AML-193 (cell line): ENCODE measurements around the gene ZNF74.

Experiments used
- DNase-seq, 2 experiments: peaks; one replicate each; lab custom pipeline; 2025; lab: John Stamatoyannopoulos, UW

ZNF74 gene

DNA sequence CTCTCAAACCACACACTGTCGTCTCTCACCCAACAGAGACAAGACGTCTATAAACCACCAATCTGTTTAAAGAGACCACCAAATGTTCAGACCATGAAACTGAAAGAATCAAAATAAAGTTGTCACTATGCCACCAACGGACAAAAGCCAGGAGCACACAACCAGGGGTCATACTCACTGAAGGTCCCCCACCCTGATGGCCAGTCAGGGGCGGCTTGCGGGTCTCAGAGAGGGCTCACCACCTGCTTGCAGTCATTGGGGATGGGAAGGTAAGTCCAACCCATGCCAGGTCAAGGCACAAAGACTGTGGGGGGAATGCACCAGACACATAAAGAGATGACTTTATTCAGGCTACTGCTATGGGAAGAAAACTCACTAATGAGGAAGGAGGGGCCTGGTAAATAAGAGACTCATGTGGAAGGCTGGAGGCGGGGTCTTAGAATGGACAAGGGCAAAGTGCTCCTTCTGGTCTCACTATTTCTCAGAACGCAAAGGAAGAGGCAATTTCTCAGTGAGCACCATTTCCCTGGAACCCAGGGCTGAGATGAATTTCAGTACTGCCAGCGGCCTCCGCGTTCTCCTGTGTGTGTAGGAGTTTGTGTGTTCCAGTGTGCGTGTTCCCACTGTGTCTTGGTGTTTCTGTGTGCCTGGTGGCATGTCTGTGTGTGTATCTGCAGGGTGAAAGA is 26.3 kb downstream of the ZNF74 start:
- DNase-seq: no peak

DNA sequence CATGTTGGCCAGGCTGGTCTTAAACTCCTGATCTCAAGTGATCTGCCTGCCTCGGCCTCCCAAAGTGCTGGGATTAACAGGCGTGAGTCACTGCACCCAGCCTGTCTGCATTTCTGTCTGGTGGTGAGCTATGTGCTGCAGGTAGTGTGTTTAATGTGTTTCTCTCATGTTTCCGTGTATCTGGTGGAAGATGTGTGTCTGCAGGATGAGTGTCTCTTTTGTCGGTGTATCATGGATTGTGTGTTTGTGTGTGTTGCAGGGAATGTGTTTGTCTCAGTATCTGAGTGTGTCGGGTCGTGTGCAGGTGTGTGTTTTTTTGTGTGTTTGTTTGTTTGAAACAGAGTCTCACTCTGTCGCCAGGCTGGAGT is 27.5 kb downstream of the ZNF74 start:
- no peak for DNase-seq

DNA sequence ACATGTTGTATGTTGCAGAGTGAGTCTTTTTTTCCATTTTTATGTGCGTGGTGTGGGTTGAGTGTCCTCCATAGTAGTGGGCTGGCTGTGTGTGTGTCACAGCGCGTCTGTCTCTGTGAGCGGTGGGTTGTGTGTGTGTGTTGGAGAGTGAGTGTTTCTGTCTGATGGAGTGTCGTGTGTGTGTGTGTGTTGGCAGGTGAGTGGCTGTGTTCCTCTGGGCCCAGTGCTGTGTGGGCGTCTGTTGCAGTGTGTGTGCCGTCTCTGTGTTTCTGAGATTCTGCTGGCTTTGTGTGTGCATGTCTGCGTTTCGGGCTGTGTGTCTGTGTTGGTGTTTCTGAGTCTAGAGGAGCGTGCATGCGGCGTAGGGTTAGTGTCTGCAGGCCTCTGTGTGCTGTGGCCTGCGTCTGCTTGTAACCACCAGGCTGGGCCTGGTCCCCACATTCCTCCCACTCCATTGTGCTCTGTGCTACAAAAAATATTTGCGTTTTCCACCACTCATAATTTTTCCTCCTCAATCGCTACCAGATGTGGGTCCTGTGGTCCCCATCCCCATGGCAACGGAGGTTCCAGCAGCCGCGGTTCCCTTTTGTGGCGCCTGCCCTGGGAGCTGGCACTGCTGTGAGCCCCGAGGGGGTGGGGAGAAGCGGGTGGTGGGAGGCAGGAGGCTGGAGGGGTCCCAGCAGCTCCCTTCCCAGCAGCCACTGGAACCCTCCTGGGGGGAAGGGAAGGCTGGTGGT is 28.5 kb downstream of the ZNF74 start:
- DNase-seq: no peak

DNA sequence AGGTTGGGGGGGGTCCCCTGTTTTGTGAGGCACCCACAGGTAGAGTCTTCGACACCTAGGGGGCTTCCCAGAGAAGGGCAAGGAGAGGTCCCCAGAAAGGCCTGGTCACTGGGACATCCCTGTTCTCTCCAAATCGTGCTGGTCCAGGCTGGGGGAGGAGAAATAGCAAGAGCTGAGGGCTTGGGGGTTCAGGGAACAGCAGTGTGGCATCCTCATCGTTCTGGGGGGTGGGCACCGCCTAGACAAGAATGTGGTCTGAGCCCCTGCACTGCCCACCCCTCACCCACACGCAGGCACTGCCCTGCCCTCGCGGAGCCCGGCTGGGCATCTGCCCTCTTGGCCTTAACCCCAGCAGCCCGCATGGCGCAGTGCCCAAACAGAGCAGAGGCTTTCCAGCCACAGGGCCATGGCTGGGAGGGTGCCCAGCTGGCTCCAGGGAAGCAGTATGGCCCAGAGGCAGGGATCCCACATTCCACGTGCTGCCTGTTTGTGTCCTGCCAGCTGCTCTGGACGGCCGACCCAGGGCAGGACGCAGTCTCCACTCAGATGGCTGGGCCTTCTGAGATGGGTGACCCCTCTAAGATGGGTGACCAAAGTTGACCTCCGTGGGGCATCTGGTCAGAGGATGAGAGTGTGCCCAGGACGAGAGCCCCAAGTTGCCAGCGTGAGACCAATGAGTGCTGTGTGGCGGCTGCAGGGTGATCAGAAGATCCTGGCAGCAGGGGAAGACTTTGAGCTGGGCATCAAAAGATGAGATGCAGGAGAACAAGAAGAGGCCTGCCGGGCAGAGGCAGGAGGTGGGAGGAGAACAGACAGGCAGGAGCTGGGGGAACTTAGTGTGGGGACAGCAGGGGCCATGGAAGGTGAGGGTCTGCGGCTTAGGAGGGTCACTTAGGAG is 29.3 kb downstream of the ZNF74 start:
- DNase-seq: no peak

DNA sequence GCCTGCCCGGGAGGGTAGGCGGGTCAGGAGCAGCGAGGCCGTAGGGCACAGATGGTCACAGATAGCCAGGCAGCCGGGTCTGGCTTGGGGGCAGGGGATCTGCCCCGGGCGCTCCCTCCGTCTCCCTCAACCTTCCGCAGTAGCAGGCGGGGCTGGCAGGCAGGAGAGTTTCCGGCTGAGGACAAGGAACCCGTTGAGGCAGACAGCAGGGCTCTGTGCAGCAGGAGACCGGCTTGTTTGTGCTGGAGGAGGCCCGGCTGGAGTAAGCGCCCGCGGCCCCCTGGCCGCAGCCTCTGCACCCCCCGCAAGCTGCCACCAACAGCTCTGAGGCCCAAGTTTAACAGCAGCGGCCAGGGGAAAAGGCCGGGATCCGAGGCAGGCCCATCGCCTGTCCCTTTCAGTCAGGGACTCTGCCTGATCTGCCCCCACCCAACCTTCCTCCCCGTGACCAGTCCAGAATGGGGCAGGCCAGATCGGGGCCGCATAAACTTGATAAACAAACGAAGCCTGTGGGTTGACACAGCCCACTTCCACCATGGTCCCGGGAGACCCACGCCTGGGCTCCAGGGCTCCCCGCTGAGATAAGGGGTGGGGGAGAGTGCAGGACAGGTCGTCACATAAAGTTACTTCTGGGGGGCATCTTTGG is 30.1 kb downstream of the ZNF74 start:
- DNase-seq: no peak

DNA sequence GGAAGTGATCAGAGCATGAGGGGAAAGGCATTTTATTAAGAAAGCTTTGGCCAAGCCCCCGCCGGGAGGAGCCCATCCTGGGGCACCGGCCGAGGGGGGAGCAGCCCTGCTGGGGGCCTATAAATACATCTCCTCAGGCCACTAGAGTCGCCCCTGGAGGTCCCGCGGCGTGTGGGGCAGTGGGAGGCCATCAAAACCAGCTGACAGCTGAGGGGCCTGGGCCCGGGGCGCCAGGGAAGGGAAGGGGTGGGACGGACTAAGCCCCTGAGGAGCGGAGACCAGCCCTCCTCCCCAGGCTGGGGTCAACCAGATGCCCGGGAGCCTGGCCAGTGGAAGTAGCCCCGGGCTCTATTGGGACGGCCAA is 30.6 kb downstream of the ZNF74 start:
- no peak for DNase-seq

DNA sequence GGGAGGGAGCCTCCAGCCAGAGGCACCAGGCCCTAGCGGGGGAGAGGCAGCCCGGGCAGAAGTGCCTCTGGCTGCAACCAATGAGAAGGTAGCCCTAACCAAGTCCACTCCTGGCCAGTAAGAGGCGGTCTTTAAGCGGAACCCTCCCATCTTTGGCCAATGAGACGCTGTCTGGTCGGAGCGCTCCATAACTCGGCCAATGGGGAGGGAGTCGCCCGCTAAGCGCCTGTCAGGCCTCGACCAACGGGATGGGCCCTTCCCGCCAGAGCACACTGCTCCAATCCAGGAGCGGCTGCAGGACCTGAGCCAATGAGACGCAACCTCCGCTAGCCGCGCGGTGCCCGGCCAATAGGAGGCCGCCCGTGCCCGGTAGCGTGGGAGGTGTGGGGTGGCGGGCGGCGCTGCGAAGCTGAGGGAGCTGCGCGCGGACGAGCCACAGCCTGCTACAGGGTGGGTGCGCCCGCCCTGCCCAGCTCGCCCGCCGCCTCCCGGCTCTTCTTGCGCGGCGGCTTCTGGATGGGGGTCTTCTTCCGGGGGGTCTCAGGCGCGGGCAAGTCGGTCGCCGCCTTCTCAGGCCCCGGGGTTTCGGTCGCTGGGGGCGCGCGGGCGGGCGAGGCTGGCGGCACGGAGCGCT is 31.1 kb downstream of the ZNF74 start:
- DNase-seq: no peak

DNA sequence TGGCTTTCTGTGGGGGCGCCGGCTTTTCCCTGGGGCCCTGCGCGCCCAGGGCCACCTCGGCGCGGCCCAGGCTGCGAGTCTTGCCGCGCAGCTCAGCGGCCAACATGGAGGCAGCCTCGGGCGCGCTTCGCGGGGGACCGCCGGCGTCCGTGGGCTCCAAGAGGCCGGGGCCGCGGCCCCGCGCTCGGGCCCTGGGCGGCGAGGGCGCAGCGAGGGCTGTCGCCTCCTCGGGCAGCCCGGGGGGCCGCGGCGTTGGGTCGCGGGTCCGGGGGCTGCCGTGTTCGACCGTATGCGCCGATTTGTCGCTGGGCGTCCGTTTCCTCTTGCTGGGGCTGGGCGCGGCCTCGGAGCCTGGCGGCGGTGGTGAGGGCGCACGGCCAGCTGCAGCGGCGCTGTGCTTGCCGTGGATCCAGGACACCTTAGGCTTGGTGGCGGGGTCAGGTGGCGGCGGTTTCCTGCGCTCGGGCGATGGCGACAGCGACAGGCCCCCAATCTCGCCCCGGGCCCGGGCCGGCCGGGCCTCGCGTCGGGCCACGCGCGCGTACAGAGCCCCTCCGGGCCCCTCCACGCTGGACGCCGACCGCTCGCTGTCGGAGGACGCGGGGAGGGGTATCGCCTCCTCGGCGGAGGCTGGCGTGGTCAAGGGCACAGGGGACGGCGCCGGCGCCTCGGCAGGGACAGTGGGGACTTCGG is 31.8 kb downstream of the ZNF74 start:
- no peak for DNase-seq

DNA sequence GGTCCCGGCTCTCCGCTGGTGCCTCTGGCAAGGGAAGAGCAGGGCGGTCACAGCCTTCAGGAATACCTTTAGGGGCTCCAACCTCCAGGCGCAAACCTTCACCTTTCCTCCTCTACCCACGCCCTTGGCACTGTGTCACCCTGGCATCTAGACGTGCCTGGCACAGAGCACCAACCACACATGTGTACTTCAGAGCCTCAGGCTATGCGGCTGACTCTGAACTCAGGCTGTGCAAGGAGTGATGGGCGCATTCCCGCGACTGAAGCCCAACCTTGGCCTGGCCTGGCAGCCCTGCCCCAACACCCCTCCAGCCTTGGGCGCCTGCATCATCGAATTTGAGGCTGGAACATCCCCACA is 32.3 kb downstream of the ZNF74 start:
- DNase-seq: no peak

DNA sequence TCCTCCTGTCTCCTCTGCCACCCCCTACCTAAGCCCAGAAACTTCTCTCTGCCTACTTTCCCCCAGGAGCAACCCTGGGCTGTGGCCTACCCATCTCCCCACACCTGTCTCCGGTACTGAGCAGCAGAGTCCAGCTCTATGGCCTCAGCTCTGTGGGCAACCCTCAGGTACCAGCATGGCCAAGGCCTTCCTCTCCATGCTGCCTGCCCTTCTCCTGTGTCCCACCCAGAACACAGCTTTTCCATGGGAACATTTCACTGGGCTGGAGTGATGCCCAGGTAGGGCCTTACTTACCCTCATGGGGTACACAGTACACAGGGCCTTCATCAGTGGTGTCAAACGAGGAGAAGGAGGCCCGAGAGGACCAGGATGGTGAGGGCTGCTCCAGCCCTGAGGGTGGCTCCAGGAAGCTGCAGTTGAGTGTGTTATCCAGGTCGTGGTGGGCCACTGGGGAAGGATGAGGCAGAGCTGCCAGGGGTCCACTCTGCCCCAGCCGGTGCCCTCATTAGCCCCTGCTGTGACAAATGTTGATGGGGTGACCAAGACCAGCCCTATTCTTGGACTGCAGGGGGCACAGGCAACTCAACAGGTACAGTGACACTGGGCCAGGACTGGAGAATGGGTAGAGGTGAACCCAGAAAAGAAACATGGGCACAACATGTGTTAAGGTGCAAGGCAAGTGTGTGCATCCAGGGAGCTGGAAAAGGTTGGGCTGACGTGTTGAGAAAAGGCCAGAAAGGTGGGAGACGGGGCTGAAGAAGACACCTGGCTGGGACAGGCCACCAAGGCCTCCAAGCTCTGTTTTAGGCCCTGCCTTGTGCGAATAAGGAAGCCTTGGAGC is 33.4 kb downstream of the ZNF74 start:
- no peak for DNase-seq

DNA sequence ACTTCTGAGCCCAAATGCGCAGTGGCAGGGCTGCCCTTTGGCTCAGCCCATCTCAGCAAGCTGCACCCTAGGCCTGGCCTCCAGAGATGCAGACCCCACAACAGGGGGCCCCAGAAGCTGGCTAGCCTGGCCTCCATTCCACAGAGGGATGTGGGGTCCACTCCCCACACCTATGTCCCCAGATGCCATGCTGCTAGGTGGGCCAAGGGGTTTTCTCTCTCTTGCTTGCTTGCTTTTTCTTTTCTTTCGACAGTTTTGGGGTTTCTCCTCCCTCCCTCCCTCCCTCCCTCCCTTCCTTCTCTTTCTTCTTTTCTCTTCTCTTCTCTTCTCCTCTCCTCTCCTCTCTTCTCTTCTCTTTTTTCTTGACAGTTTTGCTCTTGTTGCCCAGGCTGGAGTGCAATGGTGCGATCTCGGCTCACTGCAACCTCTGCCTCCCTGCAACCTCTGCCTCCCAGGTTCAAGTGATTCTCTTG is 34.0 kb downstream of the ZNF74 start:
- DNase-seq: no peak

DNA sequence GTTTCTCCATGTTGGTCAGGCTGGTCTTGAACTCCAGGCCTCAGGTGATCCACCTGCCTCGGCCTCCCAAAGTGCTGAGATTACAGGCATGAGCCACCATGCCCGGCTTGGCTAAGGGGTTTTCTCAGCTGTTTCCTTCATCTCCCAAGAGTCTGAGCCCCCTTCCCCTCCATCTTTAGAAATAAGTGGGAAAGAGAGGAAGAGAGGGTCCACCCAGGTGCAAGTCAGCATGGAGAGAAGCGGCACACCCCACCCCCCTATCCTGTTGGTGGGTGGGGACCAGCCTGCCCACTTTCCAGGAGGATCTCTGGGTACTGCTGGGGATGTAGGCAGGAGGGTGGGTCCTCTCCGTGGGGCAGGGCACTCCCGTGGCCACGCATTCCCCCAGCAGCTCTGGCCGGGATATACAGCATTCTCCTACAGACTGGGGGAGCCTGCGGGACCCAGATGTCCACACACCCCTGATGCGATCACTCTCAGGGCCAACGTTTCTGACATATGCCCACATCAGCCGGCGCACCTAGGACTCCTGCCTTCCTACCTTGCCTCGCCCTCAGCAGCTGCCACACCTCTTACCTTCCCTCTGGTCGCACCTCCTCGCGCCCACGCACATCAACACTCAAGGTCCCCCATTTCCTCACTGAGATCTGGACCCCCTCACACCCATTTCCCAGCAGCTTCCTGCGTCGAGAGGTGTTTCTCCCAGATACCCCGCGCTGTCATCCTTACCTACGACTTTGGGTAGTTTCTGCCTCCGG is 34.7 kb downstream of the ZNF74 start:
- DNase-seq: no peak

DNA sequence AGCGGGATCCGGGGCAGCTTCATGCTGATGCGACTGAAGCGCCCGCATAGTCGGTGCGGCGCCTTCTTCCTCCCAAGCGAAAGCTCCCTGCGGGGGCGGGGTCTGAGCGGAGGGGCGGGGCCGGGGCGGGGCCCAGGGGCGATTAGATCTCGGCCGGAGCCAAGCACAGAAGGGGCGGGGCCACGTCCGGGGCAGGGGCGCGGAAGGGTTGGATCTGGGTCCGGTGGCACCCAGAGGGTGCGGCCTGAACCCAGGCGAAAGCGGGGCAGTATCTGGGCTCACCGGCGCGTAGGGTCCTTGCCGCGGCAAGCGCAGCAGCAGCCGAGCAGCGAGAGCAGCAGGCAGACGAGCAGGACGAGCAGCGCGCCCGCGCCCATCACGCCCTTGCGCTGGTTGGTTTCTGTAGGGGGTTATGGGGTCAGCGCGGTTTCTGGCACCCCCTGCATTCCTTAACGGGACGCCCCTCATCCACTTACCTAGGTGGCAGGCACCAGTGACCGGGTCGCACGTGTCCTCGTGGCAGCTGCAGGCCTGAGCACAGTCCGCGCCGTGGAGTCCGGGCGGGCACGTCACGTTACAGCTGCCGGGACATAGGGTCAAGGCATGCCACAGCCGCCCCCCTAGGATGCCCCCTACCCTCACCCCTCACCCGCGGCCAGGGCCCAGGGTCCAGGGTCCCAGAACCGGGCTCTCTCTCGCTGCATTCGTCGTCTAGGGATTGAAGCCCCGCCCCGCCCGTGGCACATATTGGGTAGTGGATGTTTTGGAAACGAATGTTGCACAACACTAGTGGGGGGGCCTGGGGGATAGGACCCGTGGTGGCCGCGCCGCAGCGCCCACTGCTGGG is 35.5 kb downstream of the ZNF74 start:
- peak; percentile 18 to 29 for DNase-seq

DNA sequence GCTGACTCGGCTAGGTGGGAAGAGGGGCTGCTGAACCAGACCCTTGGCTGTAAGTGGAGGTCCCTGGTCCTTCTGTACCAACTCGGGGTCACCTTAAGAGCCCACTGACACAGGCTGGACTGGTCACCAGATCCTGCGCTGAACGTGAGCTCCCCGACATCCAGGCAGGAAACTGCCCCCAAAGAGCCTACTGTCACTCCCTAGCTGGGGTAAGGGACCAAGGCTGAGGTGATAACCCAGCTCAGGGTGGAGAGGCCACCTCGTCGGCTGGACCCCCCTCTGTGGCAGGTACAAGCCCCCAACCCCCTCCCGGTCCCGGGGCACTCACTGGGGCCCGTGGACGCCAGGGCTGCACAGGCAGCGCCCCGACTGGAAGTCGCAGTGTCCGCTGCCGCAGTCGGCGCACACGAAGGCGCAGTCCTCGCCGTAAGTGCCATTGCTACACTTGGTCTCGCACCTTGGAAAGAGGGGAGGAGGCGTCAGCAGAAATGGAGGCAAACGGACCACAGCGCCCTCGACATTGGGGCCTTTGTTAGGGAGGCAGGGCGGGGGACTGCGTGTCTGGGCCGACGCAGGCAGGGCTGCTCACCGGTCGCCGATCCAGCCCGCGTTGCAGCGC is 36.3 kb downstream of the ZNF74 start:
- no peak for DNase-seq

DNA sequence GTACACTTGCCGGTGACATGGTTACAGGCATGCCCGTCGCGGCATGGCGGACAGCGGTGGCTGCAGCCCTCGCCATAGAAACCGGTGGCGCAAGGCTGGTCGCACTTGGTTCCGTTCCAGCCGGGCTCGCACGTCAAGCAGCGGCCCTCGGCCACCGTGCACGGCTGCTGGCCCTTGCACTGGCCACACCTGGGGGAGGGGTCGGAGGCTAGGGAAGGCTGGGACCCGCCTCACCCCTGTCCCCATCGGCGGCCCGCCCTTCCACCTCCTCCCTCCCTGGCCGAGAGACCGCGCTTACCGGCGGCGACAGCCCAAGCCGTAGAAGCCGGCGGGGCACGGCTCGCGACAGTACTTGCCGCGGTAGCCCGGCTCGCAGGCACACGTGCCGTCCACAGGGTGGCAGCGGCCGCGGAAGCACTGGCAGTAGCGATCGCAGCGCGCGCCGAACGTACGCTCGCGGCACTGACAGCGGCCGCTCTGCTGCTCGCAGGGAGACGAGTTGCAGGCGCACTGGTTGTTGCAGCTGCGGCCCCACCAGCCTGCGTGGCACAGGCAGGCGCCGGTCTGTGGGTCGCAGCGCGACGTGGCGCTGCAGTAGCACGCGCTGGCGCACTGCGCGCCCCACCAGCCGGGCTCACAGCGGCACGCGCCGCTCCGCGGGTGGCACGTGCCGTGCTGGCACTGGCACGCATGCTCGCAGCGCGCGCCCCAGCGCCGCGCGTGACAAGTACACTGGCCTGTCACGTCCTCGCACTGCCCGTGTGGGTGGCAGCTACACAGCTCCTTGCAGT is 37.0 kb downstream of the ZNF74 start:
- DNase-seq: peak; percentile 34 to 40

DNA sequence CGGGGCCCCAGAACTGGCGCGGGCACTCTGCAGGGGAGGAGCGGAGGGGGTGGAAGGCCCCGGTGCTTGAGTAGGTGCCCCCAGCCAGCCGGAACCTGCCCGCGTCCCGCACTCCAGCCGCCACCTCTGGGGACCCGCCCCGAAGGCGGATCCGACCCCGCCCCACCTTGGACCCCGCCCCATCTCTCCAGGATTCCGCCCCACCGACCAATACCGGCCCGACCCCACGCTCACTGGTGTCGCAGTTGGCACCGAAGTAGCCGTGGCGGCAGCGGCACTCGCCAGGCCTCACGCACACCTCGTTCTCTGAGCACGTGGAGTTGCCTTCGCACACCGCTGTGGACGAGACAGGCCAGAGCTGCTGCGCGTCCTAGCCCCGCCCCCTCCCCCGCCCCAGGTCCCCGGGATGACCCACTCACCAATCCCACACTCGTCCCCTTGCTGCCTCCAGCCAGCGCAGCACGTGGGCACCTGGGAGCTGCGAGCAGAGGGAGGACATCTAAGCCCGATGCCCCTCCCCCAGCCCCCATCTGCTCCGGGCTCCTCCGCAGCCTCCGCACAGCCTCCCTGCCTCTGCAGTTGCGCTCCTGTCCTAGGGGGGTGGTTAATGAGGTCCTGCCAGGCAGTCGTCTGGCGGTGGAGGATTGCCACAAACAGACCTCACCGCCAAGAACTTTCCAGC is 37.7 kb downstream of the ZNF74 start:
- DNase-seq: no peak

DNA sequence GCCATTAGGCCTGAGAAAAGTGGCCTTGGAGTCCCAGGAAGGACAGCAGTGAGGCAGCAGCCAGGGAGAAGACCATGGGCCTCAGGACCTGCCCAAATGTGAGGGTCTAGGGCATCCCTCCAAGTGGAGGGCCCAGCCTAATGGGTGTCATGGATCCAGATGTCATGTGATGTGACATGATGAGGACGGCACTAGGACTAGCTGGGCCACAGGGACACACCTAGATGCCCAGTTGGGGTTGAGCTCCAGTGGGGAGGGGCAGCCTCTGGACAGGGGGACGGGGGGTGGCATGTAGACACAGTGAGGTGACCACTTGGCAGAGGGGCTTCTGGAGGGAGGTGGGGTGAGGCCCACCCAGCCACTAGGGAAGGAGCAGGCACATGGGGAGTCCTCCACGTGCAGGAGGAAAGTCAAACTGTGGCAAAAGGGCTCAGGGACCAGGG is 38.3 kb downstream of the ZNF74 start:
- DNase-seq: no peak
